Measurements from ENCODE around the gene ADAMTSL2. TPM values are rescaled to one million over a fixed set of nuclear protein-coding genes. Genes with fewer than 3 reads are reported as not detected.

Gene ADAMTSL2
- total and polyA plus RNA-seq, 4 donors, result 1.8 to 18.2 (median 7.7) TPM

- TF ChIP-seq SP1 (IDR thresholded peaks at IDR 0.05) (no peak), GABPA (IDR thresholded peaks at IDR 0.05 in 1 of 2, conservative IDR thresholded peaks at IDR 0.05 in 1 of 2) (no peak), RXRA (IDR thresholded peaks at IDR 0.05) (no peak), HNF4G (IDR thresholded peaks at IDR 0.05) (no peak)
Measured at GRCh38 chr9:133543772-133544467, 9.4 kb downstream of the ADAMTSL2 start (continued).

GRCh38 chr9:133545494-133546286 lies 11.2 kb downstream of the ADAMTSL2 start:
- H3K4me3 ChIP-seq (ENCODE audit: low read depth in 1 of 3, low read length in 3 of 3), result no peak overlapping the region
- H3K27ac ChIP-seq (ENCODE audit: low read depth in 1 of 2, low read length in 2 of 2), result peak overlapping the region in 1 of 2 donors; percentile 38

GRCh38 chr9:133546287-133546680 lies 11.8 kb downstream of the ADAMTSL2 start:
- 44% methylated on average over 8 of the region's 8 CpGs for WGBS
- Histone ChIP-seq H3K27me3 (ENCODE audit: control insufficient read depth in 4 of 4, insufficient read depth in 4 of 4, low read length in 3 of 4) (no peaks in the 10 kb centered on the region), H3K36me3 (ENCODE audit: control insufficient read depth in 4 of 4, insufficient read depth in 3 of 4, low read depth in 1 of 4, low read length in 3 of 4) (peaks cover 0 to 16% (median 7%) of the 10 kb centered on the region in 4 donors), H3K27ac (ENCODE audit: low read depth in 1 of 2, low read length in 2 of 2) (no peak overlapping the region), H3K4me3 (ENCODE audit: low read depth in 1 of 3, low read length in 3 of 3) (no peak overlapping the region), H3K9ac (ENCODE audit: low read depth in 1 of 2, low read length in 2 of 2) (no peak overlapping the region), H3K9me3 (ENCODE audit: control insufficient read depth in 4 of 4, low read length in 3 of 4) (no peaks in the 10 kb centered on the region), H3K4me1 (ENCODE audit: control insufficient read depth in 4 of 4, insufficient read depth in 4 of 4, low read length in 3 of 4) (peaks cover 0 to 23% (median 10%) of the 10 kb centered on the region in 4 donors)
- no peak for DNase-seq (ENCODE audit: low spot score)
- TF ChIP-seq RXRA (IDR thresholded peaks at IDR 0.05) (peak in 1 of 2 donors; percentile 86), HNF4A (conservative IDR thresholded peaks at IDR 0.05) (peak in 1 of 2 donors; percentile 35), NR2F2 (IDR thresholded peaks at IDR 0.05) (no peak), CTCF (IDR thresholded peaks at IDR 0.05; ENCODE audit: low read depth, low read length, missing input control) (no peak), GABPA (IDR thresholded peaks at IDR 0.05 in 1 of 2, conservative IDR thresholded peaks at IDR 0.05 in 1 of 2) (no peak)

More at GRCh38 chr9:133545494-133546286, 11.2 kb downstream of the ADAMTSL2 start:
- H3K4me1 ChIP-seq (ENCODE audit: control insufficient read depth in 4 of 4, insufficient read depth in 4 of 4, low read length in 3 of 4), result peaks cover 0 to 23% (median 10%) of the 10 kb centered on the region in 4 donors
- no peaks in the 10 kb centered on the region for H3K9me3 ChIP-seq (ENCODE audit: control insufficient read depth in 4 of 4, low read length in 3 of 4)
- no peak for TF ChIP-seq MAX (IDR thresholded peaks at IDR 0.05)
- no peak for TF ChIP-seq JUND (IDR thresholded peaks at IDR 0.05)
- no peak for TF ChIP-seq REST (IDR thresholded peaks at IDR 0.05)
- peak; percentile 94 for TF ChIP-seq NR2F2 (IDR thresholded peaks at IDR 0.05)
- TF ChIP-seq FOXA1 (IDR thresholded peaks at IDR 0.05), result no peak
- no peak for TF ChIP-seq SP1 (IDR thresholded peaks at IDR 0.05)
- TF ChIP-seq RAD21 (IDR thresholded peaks at IDR 0.05), result no peak
- TF ChIP-seq HNF4A (conservative IDR thresholded peaks at IDR 0.05), result no peak
- no peak for TF ChIP-seq EGR1 (IDR thresholded peaks at IDR 0.05; ENCODE audit: low read depth in 2 of 2)
- TF ChIP-seq RXRA (IDR thresholded peaks at IDR 0.05), result peak in 1 of 2 donors; percentile 7
- TF ChIP-seq HNF4G (IDR thresholded peaks at IDR 0.05), result no peak
- TF ChIP-seq TAF1 (conservative IDR thresholded peaks at IDR 0.05), result no peak
- peaks cover 0 to 18% (median 7%) of the 10 kb centered on the region in 4 donors for H3K36me3 ChIP-seq (ENCODE audit: control insufficient read depth in 4 of 4, insufficient read depth in 3 of 4, low read depth in 1 of 4, low read length in 3 of 4)
- 62% methylated on average over 25 of the region's 25 CpGs for WGBS
- H3K9ac ChIP-seq (ENCODE audit: low read depth in 1 of 2, low read length in 2 of 2), result no peak overlapping the region
- H3K27me3 ChIP-seq (ENCODE audit: control insufficient read depth in 4 of 4, insufficient read depth in 4 of 4, low read length in 3 of 4), result no peaks in the 10 kb centered on the region
- no peak for DNase-seq (ENCODE audit: low spot score)
